ENCODE measurements around the gene ZNF789. TPM values are rescaled to one million over a fixed set of nuclear protein-coding genes. Genes with fewer than 3 reads are reported as not detected.

Gene ZNF789
- total and polyA plus RNA-seq, 2 of the 4 experiments (the other 2 are of a cell fraction) = 4.8 to 8.9 TPM

GRCh38 chr7:99451936-99452335, 20.8 kb upstream of the ZNF789 start:
- Histone ChIP-seq H2AK5ac (ENCODE audit: low read depth, low read length) (no peak overlapping the region), H4K5ac (ENCODE audit: low read depth, low read length) (no peak overlapping the region), H3K4me1 (ENCODE audit: control insufficient read depth, insufficient read depth, low read length) (no peaks in the 10 kb centered on the region), H3K9me3 (ENCODE audit: control insufficient read depth, insufficient read depth, low read length) (no peaks in the 10 kb centered on the region), H3K14ac (replicated peaks; ENCODE audit: low read depth, low read length) (no peak overlapping the region), H4K91ac (ENCODE audit: insufficient read depth, low read depth, low read length) (no peak overlapping the region), H3K4ac (ENCODE audit: low read depth, low read length) (no peak overlapping the region), H2AFZ (replicated peaks; ENCODE audit: low read length, poor library complexity) (no peak overlapping the region), H3K9me1 (ENCODE audit: insufficient read depth, low read length) (no peaks in the 10 kb centered on the region), H3K27ac (ENCODE audit: insufficient read depth, low read length) (no peak overlapping the region), H2AK9ac (replicated peaks; ENCODE audit: low read depth, low read length, poor library complexity) (no peak overlapping the region), H2BK120ac (ENCODE audit: low read depth, low read length) (no peak overlapping the region), H3K18ac (ENCODE audit: low read depth, low read length) (no peak overlapping the region), H3K36me3 (ENCODE audit: control insufficient read depth, insufficient read depth, low read length) (peaks cover 86% of the 10 kb centered on the region), H2BK20ac (ENCODE audit: low read depth, low read length) (no peak overlapping the region), H3K56ac (ENCODE audit: extremely low read depth, insufficient read depth, low read length) (no peak overlapping the region), H3K4me3 (ENCODE audit: insufficient read depth, low read depth, low read length) (no peak overlapping the region), H2BK5ac (ENCODE audit: low read depth, low read length, poor library complexity, severe bottlenecking) (no peak overlapping the region), H2BK15ac (ENCODE audit: low read depth, low read length) (no peak overlapping the region), H3K4me2 (ENCODE audit: low read depth, low read length) (no peak overlapping the region), H3K27me3 (ENCODE audit: control insufficient read depth, insufficient read depth, low read length) (no peaks in the 10 kb centered on the region), H3K79me1 (ENCODE audit: low read depth in 1 of 2, low read length in 2 of 2) (peaks cover 14 to 68% of the 10 kb centered on the region in 2 experiments), H4K8ac (ENCODE audit: low read depth in 2 of 2, low read length in 2 of 2) (no peak overlapping the region), H3K9ac (ENCODE audit: low read depth, low read length) (no peak overlapping the region), H4K20me1 (ENCODE audit: insufficient read depth, low read length) (peaks cover 43% of the 10 kb centered on the region), H3K23ac (ENCODE audit: low read depth, low read length) (no peak overlapping the region)
- POLR2A ChIA-PET (ENCODE audit: unreplicated experiment) = no interaction called here
- no TSS peak for BruUV-seq (replicated peaks)
- 82% methylated on average over 2 of the region's 8 CpGs; no CpG with 5 or more reads in 1 of the 2 experiments for WGBS, 2 experiments (ENCODE audit: extremely low coverage in 2 of 2, insufficient read length in 1 of 2)
- in situ Hi-C loops (cut with MboI; ENCODE audit: low sequenced_read_pairs) (no loop called here), intact Hi-C loops (cut with micrococcal nuclease) (no loop called here), dilution Hi-C loops (cut with HindIII; ENCODE audit: low sequenced_read_pairs, unreplicated experiment) (no loop called here)
- DNase-seq = no peak
- no peak for ATAC-seq (ENCODE audit: low read depth)
- TF ChIP-seq RAD21 (IDR thresholded peaks at IDR 0.05; ENCODE audit: low read length) (no peak), RFX5 (IDR thresholded peaks at IDR 0.05; ENCODE audit: low read depth, low read length) (no peak), MAZ (IDR thresholded peaks at IDR 0.05; ENCODE audit: borderline replicate concordance, low read depth, low read length) (no peak), BHLHE40 (IDR thresholded peaks at IDR 0.05; ENCODE audit: low read depth, low read length) (no peak), MAFK (IDR thresholded peaks at IDR 0.05; ENCODE audit: low read depth, low read length) (no peak), NFE2L2 (IDR thresholded peaks at IDR 0.05; ENCODE audit: low read depth, low read length) (no peak), FOS (IDR thresholded peaks at IDR 0.05; ENCODE audit: low read depth, low read length) (no peak), RCOR1 (IDR thresholded peaks at IDR 0.05; ENCODE audit: insufficient replicate concordance, low read length) (no peak), CTCF (conservative IDR thresholded peaks at IDR 0.05; ENCODE audit: low read depth, low read length) (no peak), POLR2A (IDR thresholded peaks at IDR 0.05; ENCODE audit: low read depth, low read length) (no peak), CEBPB (IDR thresholded peaks at IDR 0.05; ENCODE audit: low read depth, low read length) (no peak), USF2 (IDR thresholded peaks at IDR 0.05; ENCODE audit: low read depth, low read length) (no peak), MXI1 (IDR thresholded peaks at IDR 0.05; ENCODE audit: borderline replicate concordance, low read depth, low read length) (no peak), CHD1 (IDR thresholded peaks at IDR 0.05; ENCODE audit: low read depth, low read length) (no peak)
- TF ChIP-seq, protein P1, sequence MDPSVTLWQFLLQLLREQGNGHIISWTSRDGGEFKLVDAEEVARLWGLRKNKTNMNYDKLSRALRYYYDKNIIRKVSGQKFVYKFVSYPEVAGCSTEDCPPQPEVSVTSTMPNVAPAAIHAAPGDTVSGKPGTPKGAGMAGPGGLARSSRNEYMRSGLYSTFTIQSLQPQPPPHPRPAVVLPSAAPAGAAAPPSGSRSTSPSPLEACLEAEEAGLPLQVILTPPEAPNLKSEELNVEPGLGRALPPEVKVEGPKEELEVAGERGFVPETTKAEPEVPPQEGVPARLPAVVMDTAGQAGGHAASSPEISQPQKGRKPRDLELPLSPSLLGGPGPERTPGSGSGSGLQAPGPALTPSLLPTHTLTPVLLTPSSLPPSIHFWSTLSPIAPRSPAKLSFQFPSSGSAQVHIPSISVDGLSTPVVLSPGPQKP (IDR thresholded peaks at IDR 0.05; ENCODE audit: borderline replicate concordance, low read depth, low read length) = no peak
- CTCF ChIA-PET = no interaction called here
